Esophagus mucosa (tissue), 1 donor: ENCODE measurements around the gene CLEC16A. TPM values are rescaled to one million over a fixed set of nuclear protein-coding genes. Genes with fewer than 3 reads are reported as not detected.

ENCODE experiments used
- ATAC-seq: fragments of 200-7000 bp; cut with Tn5 transposase; one replicate; pipeline ENCODE4 v1.9.1; 2020
- total RNA-seq: library from RNA; stranded (reverse); gene quantifications from one replicate; pipeline ENCODE4 v1.2.4, GENCODE V29; 2023
- donor health status: DM: yes; HTN: yes; CAD: no.

Gene CLEC16A, protein sequence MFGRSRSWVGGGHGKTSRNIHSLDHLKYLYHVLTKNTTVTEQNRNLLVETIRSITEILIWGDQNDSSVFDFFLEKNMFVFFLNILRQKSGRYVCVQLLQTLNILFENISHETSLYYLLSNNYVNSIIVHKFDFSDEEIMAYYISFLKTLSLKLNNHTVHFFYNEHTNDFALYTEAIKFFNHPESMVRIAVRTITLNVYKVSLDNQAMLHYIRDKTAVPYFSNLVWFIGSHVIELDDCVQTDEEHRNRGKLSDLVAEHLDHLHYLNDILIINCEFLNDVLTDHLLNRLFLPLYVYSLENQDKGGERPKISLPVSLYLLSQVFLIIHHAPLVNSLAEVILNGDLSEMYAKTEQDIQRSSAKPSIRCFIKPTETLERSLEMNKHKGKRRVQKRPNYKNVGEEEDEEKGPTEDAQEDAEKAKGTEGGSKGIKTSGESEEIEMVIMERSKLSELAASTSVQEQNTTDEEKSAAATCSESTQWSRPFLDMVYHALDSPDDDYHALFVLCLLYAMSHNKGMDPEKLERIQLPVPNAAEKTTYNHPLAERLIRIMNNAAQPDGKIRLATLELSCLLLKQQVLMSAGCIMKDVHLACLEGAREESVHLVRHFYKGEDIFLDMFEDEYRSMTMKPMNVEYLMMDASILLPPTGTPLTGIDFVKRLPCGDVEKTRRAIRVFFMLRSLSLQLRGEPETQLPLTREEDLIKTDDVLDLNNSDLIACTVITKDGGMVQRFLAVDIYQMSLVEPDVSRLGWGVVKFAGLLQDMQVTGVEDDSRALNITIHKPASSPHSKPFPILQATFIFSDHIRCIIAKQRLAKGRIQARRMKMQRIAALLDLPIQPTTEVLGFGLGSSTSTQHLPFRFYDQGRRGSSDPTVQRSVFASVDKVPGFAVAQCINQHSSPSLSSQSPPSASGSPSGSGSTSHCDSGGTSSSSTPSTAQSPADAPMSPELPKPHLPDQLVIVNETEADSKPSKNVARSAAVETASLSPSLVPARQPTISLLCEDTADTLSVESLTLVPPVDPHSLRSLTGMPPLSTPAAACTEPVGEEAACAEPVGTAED
- 17.7 TPM for total RNA-seq

DNA sequence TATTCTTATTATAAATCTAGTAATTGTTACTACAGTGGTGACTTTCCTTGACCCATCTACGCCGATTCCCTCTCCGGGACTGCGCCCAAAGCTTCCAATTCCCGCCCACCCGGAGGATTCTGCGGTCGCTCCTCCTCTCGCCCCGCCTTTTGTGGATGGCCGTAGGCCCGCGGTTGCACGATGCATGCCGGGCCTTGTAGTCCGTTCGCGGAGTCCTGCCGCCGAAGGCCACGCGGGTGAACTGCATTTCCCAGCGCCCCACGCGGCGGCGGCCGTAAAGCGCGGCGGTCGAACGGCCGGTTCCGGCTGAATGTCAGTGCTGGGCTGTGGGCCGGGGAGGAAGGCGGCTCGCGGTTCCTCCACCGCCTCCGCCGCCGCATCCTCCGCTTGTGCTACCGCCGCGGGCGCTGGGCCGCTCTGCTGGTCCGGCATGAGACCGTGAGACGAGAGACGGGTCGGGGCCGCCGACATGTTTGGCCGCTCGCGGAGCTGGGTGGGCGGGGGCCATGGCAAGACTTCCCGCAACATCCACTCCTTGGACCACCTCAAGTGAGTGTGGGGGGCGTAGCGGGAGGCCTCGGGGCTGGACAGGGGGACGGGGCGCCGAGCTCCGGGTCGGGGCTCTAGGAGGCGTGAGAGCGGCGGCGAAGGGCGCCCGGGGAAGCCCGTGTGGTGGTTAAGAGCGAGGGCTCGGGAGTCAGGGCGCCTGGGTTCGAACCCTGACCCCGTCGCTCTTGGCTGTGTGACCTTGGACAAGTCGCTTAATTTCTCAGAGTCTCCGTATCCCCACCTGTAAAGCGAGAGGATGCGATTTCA, at the start of gene CLEC16A:
CLEC16A (plus strand) TSS at position 316 of the 816 bp plus-strand sequence; CDS start at position 470, 154 bp downstream.
- ATAC-seq: peak; percentile 84

DNA sequence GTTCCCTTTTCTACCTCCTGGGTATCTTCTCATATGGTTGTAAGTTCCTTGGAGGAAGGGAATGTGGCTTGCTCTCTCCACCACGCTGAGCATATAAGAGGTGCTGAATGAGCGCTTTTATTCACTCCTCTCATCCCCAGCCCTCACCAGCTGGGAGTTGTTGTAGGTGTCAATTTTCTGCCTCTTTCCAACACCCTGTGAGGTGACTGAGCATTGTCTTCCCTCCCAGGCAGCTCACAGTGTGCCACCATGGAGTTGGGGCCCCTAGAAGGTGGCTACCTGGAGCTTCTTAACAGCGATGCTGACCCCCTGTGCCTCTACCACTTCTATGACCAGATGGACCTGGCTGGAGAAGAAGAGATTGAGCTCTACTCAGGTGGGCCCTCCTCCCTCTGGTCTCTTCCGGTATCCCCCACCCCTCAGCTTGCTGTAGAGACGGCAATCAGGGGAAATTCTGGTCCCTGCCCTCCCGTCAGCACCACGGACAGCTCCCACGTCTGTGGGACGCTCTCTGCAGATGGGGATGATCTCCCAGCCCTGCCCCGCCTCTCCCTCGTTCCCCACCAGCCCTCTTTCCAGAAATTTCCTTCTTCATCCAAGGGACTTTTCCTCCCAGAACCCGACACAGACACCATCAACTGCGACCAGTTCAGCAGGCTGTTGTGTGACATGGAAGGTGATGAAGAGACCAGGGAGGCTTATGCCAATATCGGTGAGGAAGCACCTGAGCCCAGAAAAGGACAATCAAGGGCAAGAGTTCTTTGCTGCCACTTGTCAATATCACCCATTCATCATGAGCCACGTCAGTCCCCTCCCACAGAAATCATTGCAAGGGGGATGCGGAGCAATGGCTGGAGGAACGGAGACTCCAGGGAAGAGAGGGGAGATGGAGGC, 49.1 kb upstream of the CLEC16A start:
- peak; percentile 51 for ATAC-seq

DNA sequence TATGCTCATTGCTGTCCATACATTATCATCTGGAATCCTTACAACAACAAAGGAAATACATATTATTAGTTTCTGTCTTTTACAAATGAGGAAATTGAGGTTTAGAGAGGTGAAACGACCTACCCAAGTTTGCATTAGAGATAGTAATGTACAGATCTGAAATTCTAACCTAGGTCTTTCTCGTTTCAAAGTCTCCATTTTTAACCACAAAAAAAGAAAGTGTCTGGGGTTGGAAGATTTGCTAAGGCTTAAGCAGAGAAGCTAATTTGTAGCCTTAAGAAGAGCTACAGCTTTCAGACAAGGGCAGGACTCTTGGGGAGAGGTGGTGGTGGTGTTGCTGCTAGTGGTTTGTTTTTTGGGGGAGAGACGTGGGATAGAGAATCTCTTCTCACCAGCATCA, 48.2 kb upstream of the CLEC16A start:
- ATAC-seq: no peak

DNA sequence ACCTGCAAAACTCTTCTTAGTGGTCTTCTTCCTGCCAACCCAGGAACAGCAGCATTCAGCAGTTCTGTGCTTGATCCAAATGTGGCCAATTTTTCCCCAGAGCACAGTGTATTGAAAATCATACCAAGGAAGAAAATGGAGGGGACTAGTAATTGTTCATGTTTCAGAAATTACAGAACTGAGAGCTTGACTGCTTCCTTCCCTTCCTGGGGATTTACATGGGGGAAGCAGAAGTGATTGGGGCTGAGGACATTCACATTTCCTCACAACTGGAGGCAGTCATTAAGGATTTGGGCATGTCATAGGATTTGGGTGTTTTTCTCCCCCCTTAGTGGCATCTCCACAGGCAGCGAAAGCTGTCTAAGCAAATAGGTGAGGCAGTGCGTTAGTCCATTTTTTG, 47.6 kb upstream of the CLEC16A start:
- no peak for ATAC-seq

DNA sequence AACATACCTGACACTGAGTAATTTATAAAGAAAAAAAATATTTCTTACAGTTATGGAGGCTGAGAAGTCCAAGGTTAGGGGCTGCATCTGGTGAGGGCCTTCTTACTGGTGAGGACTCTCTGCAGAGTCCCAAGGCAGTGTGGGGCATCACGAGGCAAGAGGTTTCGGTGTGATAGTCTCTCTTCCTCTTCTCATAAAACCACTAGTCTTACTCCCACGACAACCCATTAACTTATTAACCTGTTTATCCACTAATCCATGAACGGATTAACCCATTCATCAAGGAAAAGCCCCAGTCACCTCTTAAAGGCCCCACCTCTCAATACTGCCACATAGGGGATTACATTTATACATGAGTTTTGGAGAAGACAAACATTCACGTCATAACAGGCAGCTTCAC, 47.2 kb upstream of the CLEC16A start:
- ATAC-seq: no peak

DNA sequence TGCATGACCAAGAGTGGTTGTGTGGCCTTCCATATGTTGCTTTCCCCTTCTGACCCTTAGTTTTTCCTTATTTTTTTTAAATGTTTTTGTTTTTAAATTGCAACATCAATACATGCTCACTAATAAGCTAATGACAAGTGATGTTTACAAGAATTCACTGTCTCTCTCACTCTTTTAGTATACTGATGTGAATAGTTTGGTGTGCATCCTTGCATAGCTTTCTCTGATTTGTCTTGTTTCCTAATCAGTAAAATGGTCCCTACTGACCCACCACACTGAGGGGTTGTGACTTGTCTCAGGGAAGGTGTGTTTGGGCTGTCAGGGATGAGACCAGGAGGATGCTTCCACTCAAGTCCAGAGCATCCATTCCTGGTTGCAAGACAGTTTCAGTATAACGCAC, 41.4 kb upstream of the CLEC16A start:
- no peak for ATAC-seq

DNA sequence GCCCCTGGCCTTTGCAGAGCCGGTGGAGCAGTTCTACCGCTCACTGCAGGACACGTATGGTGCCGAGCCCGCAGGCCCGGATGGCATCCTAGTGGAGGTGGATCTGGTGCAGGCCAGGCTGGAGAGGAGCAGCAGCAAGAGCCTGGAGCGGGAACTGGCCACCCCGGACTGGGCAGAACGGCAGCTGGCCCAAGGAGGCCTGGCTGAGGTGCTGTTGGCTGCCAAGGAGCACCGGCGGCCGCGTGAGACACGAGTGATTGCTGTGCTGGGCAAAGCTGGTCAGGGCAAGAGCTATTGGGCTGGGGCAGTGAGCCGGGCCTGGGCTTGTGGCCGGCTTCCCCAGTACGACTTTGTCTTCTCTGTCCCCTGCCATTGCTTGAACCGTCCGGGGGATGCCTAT, 37.9 kb upstream of the CLEC16A start:
- no peak for ATAC-seq

DNA sequence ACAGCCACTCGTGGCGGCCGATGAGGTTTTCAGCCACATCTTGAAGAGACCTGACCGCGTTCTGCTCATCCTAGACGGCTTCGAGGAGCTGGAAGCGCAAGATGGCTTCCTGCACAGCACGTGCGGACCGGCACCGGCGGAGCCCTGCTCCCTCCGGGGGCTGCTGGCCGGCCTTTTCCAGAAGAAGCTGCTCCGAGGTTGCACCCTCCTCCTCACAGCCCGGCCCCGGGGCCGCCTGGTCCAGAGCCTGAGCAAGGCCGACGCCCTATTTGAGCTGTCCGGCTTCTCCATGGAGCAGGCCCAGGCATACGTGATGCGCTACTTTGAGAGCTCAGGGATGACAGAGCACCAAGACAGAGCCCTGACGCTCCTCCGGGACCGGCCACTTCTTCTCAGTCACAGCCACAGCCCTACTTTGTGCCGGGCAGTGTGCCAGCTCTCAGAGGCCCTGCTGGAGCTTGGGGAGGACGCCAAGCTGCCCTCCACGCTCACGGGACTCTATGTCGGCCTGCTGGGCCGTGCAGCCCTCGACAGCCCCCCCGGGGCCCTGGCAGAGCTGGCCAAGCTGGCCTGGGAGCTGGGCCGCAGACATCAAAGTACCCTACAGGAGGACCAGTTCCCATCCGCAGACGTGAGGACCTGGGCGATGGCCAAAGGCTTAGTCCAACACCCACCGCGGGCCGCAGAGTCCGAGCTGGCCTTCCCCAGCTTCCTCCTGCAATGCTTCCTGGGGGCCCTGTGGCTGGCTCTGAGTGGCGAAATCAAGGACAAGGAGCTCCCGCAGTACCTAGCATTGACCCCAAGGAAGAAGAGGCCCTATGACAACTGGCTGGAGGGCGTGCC, 37.2 kb upstream of the CLEC16A start:
- ATAC-seq: no peak

DNA sequence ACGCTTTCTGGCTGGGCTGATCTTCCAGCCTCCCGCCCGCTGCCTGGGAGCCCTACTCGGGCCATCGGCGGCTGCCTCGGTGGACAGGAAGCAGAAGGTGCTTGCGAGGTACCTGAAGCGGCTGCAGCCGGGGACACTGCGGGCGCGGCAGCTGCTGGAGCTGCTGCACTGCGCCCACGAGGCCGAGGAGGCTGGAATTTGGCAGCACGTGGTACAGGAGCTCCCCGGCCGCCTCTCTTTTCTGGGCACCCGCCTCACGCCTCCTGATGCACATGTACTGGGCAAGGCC, 36.7 kb upstream of the CLEC16A start:
- ATAC-seq: no peak

DNA sequence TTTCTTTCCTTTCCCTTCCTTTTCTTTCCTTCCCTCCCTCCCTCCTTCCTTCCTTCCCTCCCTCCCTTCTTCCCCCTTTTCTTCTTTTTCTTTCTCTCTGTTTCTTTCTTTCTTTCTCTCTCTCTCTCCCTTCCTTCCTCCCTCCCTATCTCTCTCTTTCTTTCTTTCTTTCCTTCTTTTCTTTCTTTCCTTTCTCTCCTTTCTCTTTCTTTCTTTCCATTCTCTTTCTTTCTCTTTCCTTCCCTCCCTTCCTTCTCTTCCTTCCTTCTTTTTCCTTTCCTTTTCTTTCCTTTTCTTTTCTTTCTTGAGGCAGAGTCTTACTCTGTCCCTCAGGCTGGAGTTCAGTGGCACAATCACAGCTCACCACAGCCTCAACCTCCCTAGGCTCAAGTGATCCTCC, 33.1 kb upstream of the CLEC16A start:
- ATAC-seq: no peak

DNA sequence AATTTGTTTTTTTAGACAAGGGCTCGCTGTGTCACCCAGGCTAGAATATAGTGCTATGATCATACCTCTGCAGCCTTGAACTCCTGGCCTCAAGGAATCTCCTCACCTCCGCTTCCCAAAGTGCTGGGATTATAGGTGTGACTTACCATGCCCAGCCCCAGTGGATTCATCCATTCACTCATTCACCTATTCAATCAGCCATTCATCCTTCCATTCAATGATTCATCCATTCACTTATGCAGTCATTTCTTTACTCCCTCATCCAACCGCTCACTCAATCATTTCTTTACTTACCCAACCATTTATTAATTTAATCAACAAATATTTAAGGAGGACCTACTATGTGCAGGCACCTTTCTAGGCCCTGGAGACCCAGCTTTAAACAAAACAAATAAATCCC, 27.8 kb upstream of the CLEC16A start:
- no peak for ATAC-seq

DNA sequence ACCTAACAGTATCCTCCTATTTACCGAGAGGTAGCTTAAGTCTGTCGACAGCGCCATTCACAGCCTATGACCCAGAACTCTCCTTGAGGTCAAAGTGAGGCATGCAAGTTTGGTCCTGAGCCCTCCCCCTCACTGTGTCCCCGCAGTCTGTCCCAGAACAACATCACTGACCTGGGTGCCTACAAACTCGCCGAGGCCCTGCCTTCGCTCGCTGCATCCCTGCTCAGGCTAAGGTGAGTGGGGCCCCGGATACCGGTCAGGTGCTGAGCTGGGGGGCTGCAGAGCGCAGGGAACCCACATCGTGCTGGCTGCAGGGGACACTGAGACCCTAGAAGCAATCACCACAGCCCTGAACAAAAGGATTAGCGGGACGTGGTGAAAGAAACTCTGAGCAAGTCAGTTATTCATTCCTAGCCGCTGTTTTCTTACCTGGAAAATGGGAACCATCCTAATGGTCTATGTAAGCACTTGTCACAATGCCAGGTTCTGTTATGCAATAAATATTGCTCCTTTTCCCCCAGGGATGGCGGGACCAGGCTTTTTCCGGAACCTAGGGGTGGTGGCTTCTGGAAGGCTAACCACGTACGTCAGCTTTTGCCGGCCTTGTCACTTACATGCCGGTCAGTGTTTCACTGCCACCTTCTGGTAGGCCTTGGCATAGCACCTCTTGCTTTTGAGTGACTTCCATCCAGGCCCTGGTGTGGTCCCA, 25.9 kb upstream of the CLEC16A start:
- peak; percentile 90 for ATAC-seq

DNA sequence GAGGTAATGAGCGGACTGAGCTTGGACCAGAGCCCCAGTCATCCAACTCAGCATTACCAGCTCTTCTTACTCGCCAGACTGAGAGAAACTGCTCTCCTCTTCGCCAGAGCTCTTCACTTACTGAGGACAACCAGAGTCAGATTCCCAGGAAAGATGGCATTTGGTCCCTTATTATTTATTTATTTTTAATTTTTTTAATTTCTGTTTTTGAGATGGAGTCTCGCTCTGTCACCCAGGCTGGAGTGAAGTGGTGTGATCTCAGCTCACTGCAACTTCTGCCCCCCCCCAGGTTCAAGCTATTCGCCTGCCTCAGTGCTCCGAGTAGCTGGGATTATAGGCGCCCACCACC, 25.4 kb upstream of the CLEC16A start:
- no peak for ATAC-seq

DNA sequence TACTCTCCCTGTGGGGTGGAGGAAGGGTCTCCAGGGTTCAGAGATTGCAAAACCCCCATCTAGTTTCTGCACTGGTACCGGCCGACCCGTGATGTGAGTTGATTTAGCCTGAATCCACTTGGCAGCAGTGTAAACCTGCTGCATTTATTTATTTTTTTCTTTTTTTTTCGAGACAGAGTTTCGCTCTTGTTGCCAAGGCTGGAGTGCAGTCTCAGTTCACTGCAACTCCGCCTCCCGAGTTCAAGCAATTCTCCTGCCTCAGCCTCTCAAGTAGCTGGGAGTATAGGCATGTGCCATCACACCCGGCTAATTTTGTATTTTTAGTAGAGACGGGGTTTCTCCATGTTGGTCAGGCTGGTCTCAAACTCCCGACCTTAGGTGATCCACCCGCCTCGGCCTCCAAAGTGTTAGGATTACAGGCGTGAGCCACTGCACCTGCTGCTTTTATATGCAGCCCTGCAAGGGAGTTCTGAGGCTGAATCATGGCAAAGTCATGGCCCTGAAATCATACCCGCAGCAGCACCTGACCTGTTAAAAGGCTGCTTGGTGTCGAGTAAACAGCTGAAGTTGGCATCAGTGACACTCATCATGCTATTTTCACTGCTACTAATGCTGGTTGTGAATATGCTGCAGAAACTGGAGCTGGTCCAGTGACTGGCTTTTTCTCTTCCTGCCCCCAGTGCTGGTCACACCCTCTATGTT, 23.5 kb upstream of the CLEC16A start:
- no peak for ATAC-seq

DNA sequence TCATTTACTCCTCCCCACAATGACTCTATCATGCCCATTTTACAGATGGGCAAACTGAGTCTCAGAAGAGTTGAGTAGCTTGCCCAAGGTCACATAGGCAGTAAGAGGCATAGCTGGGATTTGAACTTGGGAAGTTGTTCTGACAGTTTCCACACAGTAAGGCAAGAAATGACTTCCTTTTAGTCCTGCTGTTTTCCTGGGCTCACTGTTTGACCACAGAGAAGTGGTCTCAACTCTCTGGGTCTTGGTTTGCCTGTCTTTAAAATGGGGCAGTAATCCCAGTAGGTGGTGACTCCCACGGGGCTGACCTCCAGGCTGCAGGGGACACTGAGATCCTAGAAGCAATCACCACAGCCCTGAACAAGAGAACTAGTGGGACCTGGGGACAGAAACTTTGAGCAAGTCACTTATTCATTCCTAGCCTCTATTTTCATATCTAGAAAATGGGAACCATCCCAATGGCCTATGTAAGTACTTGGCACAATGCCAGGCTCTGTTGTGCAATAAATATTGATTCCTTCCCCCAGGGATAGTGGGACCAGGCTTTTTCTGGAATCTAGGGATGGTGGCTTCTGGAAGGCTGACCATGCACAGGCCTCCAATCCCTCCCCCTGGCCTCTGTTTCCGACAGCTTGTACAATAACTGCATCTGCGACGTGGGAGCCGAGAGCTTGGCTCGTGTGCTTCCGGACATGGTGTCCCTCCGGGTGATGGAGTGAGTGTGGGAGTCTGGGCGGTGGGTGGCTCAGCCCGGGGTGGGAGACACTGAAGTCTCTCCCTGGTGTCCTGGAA, 22.6 kb upstream of the CLEC16A start:
- ATAC-seq: no peak

DNA sequence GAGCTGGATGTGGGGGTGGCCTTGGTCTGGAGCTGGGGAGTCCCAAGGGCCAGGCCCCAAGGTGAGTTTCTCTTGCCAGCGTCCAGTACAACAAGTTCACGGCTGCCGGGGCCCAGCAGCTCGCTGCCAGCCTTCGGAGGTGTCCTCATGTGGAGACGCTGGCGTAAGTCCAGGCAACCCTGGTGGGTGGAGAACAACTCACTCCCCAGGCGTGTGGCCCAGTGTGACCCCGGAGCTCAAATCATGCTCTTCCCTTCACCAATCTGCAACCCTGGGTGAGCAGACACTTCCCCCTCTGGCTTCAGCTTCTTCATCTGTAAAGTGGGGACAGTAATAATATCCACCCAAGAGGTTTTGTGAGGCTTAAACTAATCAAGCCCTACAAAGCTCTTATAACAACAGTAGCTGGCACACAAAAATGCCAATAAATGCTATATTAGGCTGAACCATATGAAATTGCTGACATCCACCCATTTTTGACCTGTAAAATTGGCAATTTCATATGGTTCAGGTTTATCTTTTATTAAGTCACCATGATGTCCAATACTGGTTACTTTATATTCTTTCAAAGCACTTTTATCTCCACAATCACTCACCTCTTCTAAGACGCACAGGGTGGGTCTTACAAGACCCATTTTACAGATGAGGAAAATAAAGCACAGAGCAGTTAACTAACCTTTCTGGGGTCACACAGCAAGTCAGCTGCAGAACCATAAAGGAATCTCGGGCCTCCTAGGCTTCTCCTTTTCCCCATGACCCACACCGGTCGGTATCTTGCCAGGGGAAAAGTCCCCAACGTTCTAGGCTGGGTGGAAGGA, 21.8 kb upstream of the CLEC16A start:
- ATAC-seq: no peak

DNA sequence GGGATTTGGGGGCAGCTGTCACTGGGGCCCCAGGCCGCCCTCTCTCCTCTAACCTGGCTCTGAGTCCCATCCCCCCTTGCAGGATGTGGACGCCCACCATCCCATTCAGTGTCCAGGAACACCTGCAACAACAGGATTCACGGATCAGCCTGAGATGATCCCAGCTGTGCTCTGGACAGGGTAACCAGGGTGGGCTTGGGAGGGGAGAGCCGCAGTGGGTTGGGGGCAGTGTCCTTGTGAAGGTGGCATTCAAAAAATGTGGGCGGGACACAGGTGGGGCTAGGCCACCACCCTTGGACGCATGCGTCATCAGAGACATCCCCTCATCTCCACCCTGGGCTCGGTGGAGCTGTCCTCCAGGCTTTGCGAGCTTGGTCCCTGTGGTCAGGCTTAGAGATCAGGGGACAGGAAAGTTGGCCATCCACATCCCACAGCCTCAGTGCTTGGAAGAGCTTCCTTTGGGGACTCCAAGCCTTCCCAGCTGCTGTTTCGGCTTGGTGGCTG, 21.2 kb upstream of the CLEC16A start:
- ATAC-seq: no peak
